Trophoblast cell (in vitro differentiated cells and primary cell): ENCODE measurements around the gene C2orf68.

Source experiments
- DNase-seq, 2 donors: peaks; one replicate each; pipeline ENCODE4 v3.0.0-alpha.2; 2016
- H2AFZ ChIP-seq: 2 replicates; pipeline ENCODE4 v1.6.1; 2013; ENCODE audit warnings: low read length, moderate library complexity, mild to moderate bottlenecking; ENCODE audit not compliant: insufficient read depth, poor library complexity
- H2AK5ac ChIP-seq: 2 replicates; pipeline ENCODE4 v1.6.1; 2013; ENCODE audit warnings: mild to moderate bottlenecking, low read length
- H2BK120ac ChIP-seq: 2 replicates; pipeline ENCODE4 v1.6.1; 2013; ENCODE audit warnings: low read length, mild to moderate bottlenecking, moderate library complexity; ENCODE audit not compliant: insufficient read depth, poor library complexity
- H2BK12ac ChIP-seq: 2 replicates; pipeline ENCODE4 v1.6.1; 2013; ENCODE audit warnings: mild to moderate bottlenecking, low read length, moderate library complexity
- H2BK5ac ChIP-seq: 2 replicates; pipeline ENCODE4 v1.6.1; 2013; ENCODE audit warnings: low read length, low read depth, moderate library complexity, mild to moderate bottlenecking; ENCODE audit not compliant: poor library complexity
- H3K14ac ChIP-seq: 2 replicates; pipeline ENCODE4 v1.6.1; 2013; ENCODE audit warnings: mild to moderate bottlenecking, low read length
- H3K18ac ChIP-seq: 2 replicates; pipeline ENCODE4 v1.6.1; 2013; ENCODE audit warnings: mild to moderate bottlenecking, low read length
- H3K23ac ChIP-seq: 2 replicates; pipeline ENCODE4 v1.6.1; 2013; ENCODE audit warnings: low read length
- H3K27ac ChIP-seq: 2 replicates; pipeline ENCODE4 v1.5.1; 2013; ENCODE audit warnings: low read depth, mild to moderate bottlenecking, inconsistent platforms, low read length, moderate library complexity
- H3K27me3 ChIP-seq: 2 replicates; pipeline ENCODE4 v1.6.1; 2013; ENCODE audit warnings: inconsistent platforms, mild to moderate bottlenecking, low read length, moderate library complexity; ENCODE audit not compliant: insufficient read depth
- H3K36me3 ChIP-seq, 2 experiments: 1 replicate in 1 of 2; 2 replicates in 1 of 2; pipeline ENCODE4 v1.6.1; 2013; ENCODE audit warnings: low read length in 2 of 2, mild to moderate bottlenecking in 2 of 2, moderate library complexity in 1 of 2; ENCODE audit not compliant: insufficient read depth in 2 of 2, control insufficient read depth in 1 of 2
- H3K4ac ChIP-seq: 2 replicates; pipeline ENCODE4 v1.6.1; 2013; ENCODE audit warnings: low read depth, mild to moderate bottlenecking, low read length, moderate library complexity
- H3K4me1 ChIP-seq, 2 experiments: 1 replicate in 1 of 2; 2 replicates in 1 of 2; pipeline ENCODE4 v1.6.1; 2013; ENCODE audit warnings: low read length in 2 of 2, mild to moderate bottlenecking in 2 of 2, moderate library complexity in 1 of 2; ENCODE audit not compliant: insufficient read depth in 2 of 2, control insufficient read depth in 1 of 2
- H3K4me2 ChIP-seq: 2 replicates; pipeline ENCODE4 v1.6.1; 2013; ENCODE audit warnings: inconsistent platforms, mild to moderate bottlenecking, low read length, moderate library complexity
- H3K4me3 ChIP-seq: 2 replicates; pipeline ENCODE4 v1.5.1; 2013; ENCODE audit warnings: mild to moderate bottlenecking, low read depth, low read length, inconsistent platforms
- H3K79me1 ChIP-seq: one replicate; pipeline ENCODE4 v1.6.1; 2013; ENCODE audit warnings: low read length
- H3K79me2 ChIP-seq: 2 replicates; pipeline ENCODE4 v1.6.1; 2013; ENCODE audit warnings: low read length, mild to moderate bottlenecking; ENCODE audit not compliant: control insufficient read depth, insufficient read depth, poor library complexity
- H3K9ac ChIP-seq: 2 replicates; pipeline ENCODE4 v1.6.1; 2013; ENCODE audit warnings: mild to moderate bottlenecking, low read length
- H3K9me3 ChIP-seq: 2 replicates; pipeline ENCODE4 v1.6.1; 2013; ENCODE audit warnings: low read depth, mild to moderate bottlenecking, control low read depth, inconsistent platforms, low read length; ENCODE audit not compliant: insufficient read depth
- H4K12ac ChIP-seq: 2 replicates; pipeline ENCODE4 v1.6.1; 2013; ENCODE audit warnings: low read depth, mild to moderate bottlenecking, low read length, moderate library complexity
- H4K8ac ChIP-seq: 2 replicates; pipeline ENCODE4 v1.6.1; 2013; ENCODE audit warnings: low read depth, mild to moderate bottlenecking, low read length, moderate library complexity
- H4K91ac ChIP-seq: one replicate; pipeline ENCODE4 v1.6.1; 2013; ENCODE audit warnings: low read depth, mild to moderate bottlenecking, low read length, moderate library complexity
- WGBS: extraction: QIAGEN DNeasy Blood & Tissue Kit; methylation state at CpG from one replicate; pipeline ENCODE4 v1.1.7; 2013; ENCODE audit warnings: missing lambda C conversion rate; ENCODE audit not compliant: insufficient read length, insufficient coverage; ENCODE audit errors: extremely low coverage; 5-methylcytosine and 5-hydroxymethylcytosine counted together

Gene C2orf68

GRCh38 chr2:85579266-85579935, 32.5 kb downstream of the C2orf68 start:
- no peak overlapping the region for H2AFZ ChIP-seq
- WGBS: no CpG with 5 or more reads among the region's 6 CpGs
- H3K27me3 ChIP-seq: no peaks in the 10 kb centered on the region

GRCh38 chr2:85578243-85579180, 33.4 kb downstream of the C2orf68 start:
- Histone ChIP-seq H3K14ac (peak overlapping the region; percentile 57), H2BK12ac (peak overlapping the region; percentile 16), H3K18ac (peak overlapping the region; percentile 12), H4K91ac (peak overlapping the region; percentile 25), H3K4me3 (no peak overlapping the region), H3K79me1 (peaks cover 4% of the 10 kb centered on the region), H3K4me1 (peaks cover 24 to 25% of the 10 kb centered on the region in 2 experiments), H3K27me3 (no peaks in the 10 kb centered on the region), H3K4me2 (peak overlapping the region; percentile 82), H3K36me3 (peaks cover 8 to 10% of the 10 kb centered on the region in 2 experiments), H3K9ac (peak overlapping the region; percentile 60), H2BK120ac (no peak overlapping the region), H3K4ac (peak overlapping the region; percentile 29), H4K8ac (no peak overlapping the region), H2AK5ac (no peak overlapping the region), H2AFZ (peak overlapping the region; percentile 17), H3K27ac (peak overlapping the region; percentile 68), H3K23ac (no peak overlapping the region), H2BK5ac (peak overlapping the region; percentile 14), H3K9me3 (no peaks in the 10 kb centered on the region), H3K79me2 (peaks cover 6% of the 10 kb centered on the region), H4K12ac (no peak overlapping the region)
- DNase-seq: peak; percentile 51 to 57
- WGBS: no CpG with 5 or more reads among the region's 19 CpGs

More at GRCh38 chr2:85579266-85579935, 32.5 kb downstream of the C2orf68 start:
- Histone ChIP-seq H3K4me3 (no peak overlapping the region), H4K8ac (peak overlapping the region; percentile 23), H2BK120ac (no peak overlapping the region), H4K91ac (no peak overlapping the region), H3K27ac (peak overlapping the region; percentile 22), H3K9ac (no peak overlapping the region), H3K18ac (no peak overlapping the region), H3K9me3 (no peaks in the 10 kb centered on the region), H2AK5ac (no peak overlapping the region), H3K4me2 (peak overlapping the region; percentile 13), H3K4ac (no peak overlapping the region), H3K79me2 (peaks cover 6% of the 10 kb centered on the region), H3K23ac (no peak overlapping the region), H3K79me1 (peaks cover 4% of the 10 kb centered on the region), H3K4me1 (peaks cover 25 to 26% of the 10 kb centered on the region in 2 experiments), H2BK12ac (no peak overlapping the region), H4K12ac (no peak overlapping the region), H3K14ac (no peak overlapping the region), H2BK5ac (no peak overlapping the region), H3K36me3 (peaks cover 8 to 10% of the 10 kb centered on the region in 2 experiments)
- DNase-seq: peak; percentile 43 to 72

DNA sequence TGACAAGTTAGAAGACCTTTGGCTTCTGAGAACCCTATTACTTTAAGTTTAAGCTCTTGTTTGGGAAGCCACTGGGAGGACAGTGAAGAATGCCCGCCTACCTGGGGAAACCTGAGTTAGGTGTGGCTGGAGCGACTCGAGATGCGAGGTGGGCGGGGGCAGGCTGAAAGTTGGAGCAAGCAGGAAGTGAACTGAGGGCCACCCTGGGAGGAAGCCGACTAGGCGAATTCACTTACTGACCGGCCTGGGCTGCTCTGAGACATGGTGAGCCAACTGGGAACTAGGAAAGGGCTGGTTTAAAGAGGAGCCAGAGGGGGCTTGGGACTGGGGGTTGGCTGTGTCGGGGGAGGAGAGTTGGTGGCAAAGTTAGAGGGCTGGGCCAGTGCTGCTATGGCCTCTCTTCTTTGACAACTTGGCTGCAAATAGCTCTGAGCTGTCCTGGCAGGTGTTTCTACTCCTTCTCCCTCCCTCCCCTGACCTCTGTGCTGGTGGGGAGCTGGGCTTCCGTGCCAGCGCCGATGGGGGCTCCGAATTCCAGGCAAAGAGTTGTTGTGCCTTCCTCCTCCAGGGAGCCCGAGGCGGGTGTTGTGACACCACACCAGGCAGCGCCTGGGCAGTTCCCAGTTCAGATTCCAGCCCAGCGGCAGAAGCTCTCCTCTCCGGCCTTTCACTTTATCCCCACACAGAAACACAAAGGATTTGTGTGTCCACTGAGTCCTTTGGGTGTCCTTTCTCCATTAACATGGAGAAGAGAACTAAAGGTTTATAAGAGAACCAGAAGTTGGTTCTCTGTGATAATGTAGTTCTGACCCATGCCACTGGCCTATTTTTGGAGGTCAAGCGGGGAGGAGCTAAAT, 34.3 kb downstream of the C2orf68 start, which contains the start of gene VAMP8:
Gene VAMP8, plus strand, starts transcription at position 201 of the 857 bp plus-strand sequence. Its CDS starts 61 bp downstream, at position 262.
- H3K9ac ChIP-seq: peak within 1 kb of the TSS; percentile 60
- WGBS: no CpG with 5 or more reads among the region's 19 CpGs
- no peaks in the 10 kb centered on the region for H3K9me3 ChIP-seq
- peaks cover 6% of the 10 kb centered on the region for H3K79me2 ChIP-seq
- H3K4me2 ChIP-seq: peak within 1 kb of the TSS; percentile 82
- peak; percentile 89 to 91 for DNase-seq
- peak within 1 kb of the TSS; percentile 69 for H2AK5ac ChIP-seq
- no peak within 1 kb of the TSS for H3K23ac ChIP-seq
- peaks cover 4% of the 10 kb centered on the region for H3K79me1 ChIP-seq
- H4K12ac ChIP-seq: peak within 1 kb of the TSS; percentile 71
- H2AFZ ChIP-seq: peak within 1 kb of the TSS; percentile 67
- H3K4ac ChIP-seq: peak within 1 kb of the TSS; percentile 43
- H2BK12ac ChIP-seq: peak within 1 kb of the TSS; percentile 66
- H2BK5ac ChIP-seq: peak within 1 kb of the TSS; percentile 83
- H3K27ac ChIP-seq: peak within 1 kb of the TSS; percentile 68
- H3K4me3 ChIP-seq: peak within 1 kb of the TSS; percentile 69
- H2BK120ac ChIP-seq: peak within 1 kb of the TSS; percentile 73
- peak within 1 kb of the TSS; percentile 93 for H4K8ac ChIP-seq
- peak within 1 kb of the TSS; percentile 92 for H3K14ac ChIP-seq
- H3K27me3 ChIP-seq: no peaks in the 10 kb centered on the region
- H3K18ac ChIP-seq: peak within 1 kb of the TSS; percentile 74
- H3K36me3 ChIP-seq: peaks cover 7 to 10% of the 10 kb centered on the region in 2 experiments
- peaks cover 24 to 25% of the 10 kb centered on the region in 2 experiments for H3K4me1 ChIP-seq
- peak within 1 kb of the TSS; percentile 92 for H4K91ac ChIP-seq

GRCh38 chr2:85577063-85577385, 34.8 kb downstream of the C2orf68 start:
- Histone ChIP-seq H3K9ac (no peak overlapping the region), H3K4me3 (no peak overlapping the region), H3K79me1 (peaks cover 4% of the 10 kb centered on the region), H3K79me2 (peaks cover 6% of the 10 kb centered on the region), H3K36me3 (peaks cover 3 to 8% of the 10 kb centered on the region in 2 experiments), H3K14ac (no peak overlapping the region), H3K4ac (peak overlapping the region; percentile 21), H4K91ac (peak overlapping the region; percentile 57), H3K27ac (no peak overlapping the region), H4K12ac (no peak overlapping the region), H2BK5ac (no peak overlapping the region), H2AFZ (peak overlapping the region; percentile 25), H3K27me3 (no peaks in the 10 kb centered on the region), H3K9me3 (no peaks in the 10 kb centered on the region), H3K4me1 (peaks cover 24 to 25% of the 10 kb centered on the region in 2 experiments), H3K18ac (no peak overlapping the region), H4K8ac (peak overlapping the region; percentile 58), H2BK12ac (no peak overlapping the region), H3K23ac (no peak overlapping the region), H3K4me2 (peak overlapping the region; percentile 82), H2AK5ac (no peak overlapping the region), H2BK120ac (no peak overlapping the region)
- DNase-seq: no peak
- no CpG with 5 or more reads among the region's 3 CpGs for WGBS
